Stimulated activated CD4-positive, alpha-beta T cell treated with anti-CD3 and anti-CD28 coated beads, Interleukin-12 subunit alpha, Interleukin-12 subunit beta, amount 100 ng/mL, for 48 hours (primary cell): ENCODE data around the gene HS3ST6.
A peak's percentile ranks its signal among the peaks of the same experiment; 100 is the strongest.
"Not testable (repeated sequence)": the region's sequence is repeated elsewhere in the genome, so short reads cannot be mapped to it uniquely, and the experiment has no call there.

Experiments used
- DNase-seq, 3 donors: peaks; one replicate each; pipeline ENCODE4 v3.0.0-alpha.2; 2020; ENCODE audit warnings: low read depth in 2 of 3, low spot score in 1 of 3

HS3ST6 gene

DNA sequence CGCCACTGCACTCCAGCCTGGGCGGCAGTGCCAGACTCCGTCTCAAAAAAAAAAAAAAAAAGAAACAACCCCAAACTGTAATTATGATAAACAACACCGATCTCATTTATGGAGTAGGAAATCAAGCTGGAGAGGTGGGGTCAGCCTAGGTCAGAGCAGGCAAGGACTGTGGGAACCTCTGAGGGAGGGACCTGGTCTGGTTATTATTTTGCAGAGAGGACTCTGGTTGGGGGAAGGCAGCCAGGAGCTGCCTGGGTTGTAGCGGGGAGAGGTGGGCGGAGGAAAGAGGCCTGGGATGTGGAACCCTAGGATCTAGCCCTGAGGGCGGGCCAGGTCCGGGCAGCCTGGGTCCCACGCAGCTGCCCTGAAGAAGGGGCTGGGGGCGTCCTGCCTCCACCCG lies 10.9 kb upstream of the HS3ST6 start:
- DNase-seq = peak in 1 of 3 donors; percentile 3

DNA sequence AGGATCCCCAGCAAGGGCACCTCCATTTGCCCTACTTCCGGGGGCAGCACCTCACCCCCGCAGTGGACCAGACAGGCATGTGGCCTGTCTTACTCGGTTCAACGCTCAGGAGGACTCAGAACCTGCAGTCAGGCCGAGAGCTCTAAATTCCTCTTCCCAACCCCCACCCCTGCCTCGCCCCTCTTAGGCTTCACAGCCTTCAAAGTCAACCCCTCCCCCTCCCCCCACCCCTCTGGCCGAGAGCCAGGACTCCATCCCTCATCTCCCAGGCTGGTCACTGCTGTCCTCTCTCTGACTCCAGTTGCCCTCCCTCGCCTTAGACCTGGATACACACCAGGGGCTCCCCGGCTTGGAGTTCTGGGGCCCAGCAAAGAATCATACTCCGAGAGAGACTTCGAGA lies 8.1 kb upstream of the HS3ST6 start:
- DNase-seq = no peak

DNA sequence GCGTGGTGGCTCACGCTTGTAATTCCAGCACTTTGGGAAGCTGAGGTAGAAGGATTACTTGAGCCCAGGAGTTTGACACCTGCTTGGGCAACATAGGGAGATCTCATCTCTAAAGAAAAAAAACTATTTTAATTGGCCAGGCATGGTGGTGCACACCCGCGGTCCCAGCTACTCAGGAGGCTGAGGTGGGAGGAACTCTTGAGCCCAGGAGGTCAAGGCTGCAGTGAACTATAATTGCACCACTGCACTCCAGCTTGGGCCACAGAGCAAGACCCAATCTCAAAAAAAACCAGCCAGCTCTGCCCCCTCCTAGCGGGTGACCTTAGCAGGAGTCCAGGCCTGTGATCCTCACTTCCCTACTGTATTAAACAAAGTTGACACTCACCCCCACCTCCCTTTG lies 5.9 kb upstream of the HS3ST6 start:
- no peak for DNase-seq

DNA sequence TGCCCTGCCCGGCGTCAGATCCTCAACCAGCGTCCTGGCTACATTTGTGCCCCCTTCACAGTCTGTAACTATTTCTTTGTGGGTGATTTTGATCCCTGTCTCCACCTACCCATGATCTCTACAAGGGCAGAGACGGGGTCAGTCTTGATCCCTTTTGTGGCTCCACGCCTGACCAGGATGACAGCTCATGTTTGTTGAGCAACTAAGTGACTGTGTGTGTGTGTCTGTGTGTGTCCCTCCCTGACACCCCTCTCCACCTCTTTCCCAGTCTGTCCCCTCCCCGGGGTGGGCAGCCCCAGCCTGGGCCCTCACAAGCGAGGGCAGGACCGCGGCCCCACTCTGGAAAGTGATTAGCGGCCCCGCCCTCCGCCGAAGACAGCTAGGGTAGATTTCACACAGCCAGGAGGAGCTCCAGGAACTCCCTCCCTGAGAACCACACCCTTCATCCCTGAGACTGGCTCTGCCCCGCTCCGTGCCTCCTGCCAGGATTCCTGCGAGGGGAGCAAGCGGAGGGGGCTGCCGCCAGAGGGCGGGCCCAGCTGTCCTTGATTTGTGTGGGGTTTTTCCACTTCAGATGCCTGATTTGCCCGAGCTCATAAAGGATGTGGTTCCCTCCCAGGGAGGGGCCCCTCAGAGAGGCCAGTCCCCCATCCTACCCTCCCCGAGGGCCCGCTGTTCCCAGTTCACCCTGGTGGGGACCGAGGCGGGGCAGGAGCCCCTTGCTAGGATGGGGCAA lies 5.3 kb upstream of the HS3ST6 start:
- DNase-seq = peak in 1 of 3 donors; percentile 8

DNA sequence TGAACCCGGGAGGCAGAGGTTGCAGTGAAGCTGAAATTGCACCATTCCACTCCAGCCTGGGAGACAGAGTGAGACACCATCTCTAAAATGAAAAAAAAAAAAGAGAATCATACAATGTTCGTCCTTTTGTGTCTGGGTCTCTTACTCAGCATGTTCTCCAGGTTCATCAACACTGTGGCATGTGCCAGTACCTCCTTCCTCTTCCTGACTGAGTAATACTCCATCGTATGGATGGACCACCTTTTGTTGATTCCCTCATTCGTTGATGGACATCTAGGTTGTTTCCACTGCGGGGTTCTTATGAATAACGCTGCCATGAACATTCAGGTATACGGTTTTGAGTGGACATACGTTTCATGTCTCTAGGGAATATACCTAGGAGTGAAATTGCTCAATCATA lies 4.1 kb upstream of the HS3ST6 start:
- DNase-seq = no peak

DNA sequence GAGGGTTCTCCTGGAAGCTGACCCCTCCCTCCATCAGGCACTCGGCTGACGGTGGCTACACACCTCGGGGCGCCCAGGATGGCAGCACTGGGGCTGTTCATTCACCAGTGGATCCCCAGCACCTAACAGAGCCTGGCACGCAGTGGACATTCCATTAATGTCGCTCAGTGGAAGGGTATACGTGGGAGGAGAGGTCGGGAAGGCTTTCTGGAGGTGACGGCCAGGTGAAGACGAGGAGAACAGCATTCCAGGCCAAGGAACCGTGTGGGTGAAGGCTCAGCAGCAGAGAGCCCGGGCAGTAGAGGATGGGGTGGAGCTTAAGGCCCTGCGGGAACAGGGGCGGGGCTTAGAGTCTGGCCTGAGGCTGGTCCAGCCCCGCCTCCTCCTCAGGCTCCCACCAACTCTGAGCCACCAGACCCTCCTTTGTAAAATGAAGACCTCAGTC lies 2.5 kb upstream of the HS3ST6 start:
- DNase-seq = peak in 1 of 3 donors; percentile 12

DNA sequence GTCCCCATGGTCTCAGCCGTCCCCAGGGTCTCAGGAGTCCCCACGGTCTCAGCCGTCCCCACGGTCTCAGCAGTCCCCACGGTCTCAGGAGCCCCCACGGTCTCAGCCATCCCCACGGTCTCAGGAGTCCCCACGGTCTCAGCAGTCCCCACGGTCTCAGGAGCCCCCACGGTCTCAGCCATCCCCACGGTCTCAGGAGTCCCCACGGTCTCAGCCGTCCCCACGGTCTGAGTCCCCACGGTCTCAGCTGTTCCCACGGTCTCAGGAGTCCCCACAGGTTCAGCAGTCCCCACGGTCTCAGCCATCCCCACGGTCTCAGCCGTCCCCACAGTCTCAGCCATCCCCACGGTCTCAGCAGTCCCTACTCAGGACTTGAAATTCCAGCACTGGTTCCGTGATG lies 1.9 kb upstream of the HS3ST6 start:
- DNase-seq = not testable (repeated sequence)

DNA sequence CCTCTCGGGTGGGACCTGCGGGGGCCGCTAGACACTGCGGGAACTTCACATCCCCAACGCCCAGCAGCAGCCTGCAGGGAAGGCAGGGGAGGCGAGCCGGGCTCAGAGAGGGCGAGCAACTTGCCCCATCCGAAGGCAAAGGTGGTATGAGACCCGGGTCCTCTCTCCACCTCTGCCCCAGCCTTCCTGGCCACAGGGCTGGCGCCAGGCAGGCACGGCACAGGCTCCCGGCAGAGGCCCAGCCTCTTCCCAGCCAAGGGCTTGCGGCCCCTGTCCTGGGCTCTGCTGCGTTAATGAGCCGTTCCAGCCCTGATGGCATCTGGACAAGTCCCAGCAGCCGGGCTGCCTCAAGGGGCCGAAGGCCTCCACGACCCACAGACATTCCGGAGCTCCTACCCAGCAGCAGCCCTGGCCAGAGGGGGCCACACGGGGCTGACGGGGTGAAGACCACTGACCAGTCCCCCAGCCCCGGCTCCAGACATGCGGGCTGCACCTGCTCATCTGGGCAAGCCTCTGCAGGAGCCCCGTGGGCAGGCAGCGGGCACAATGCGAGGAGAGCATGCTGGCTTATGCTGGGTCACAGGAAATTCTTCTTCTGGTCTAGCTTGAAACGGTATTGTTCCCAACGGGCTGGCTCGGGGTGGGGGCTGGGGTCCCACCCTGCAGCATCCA lies 1.2 kb upstream of the HS3ST6 start:
- no peak for DNase-seq

DNA sequence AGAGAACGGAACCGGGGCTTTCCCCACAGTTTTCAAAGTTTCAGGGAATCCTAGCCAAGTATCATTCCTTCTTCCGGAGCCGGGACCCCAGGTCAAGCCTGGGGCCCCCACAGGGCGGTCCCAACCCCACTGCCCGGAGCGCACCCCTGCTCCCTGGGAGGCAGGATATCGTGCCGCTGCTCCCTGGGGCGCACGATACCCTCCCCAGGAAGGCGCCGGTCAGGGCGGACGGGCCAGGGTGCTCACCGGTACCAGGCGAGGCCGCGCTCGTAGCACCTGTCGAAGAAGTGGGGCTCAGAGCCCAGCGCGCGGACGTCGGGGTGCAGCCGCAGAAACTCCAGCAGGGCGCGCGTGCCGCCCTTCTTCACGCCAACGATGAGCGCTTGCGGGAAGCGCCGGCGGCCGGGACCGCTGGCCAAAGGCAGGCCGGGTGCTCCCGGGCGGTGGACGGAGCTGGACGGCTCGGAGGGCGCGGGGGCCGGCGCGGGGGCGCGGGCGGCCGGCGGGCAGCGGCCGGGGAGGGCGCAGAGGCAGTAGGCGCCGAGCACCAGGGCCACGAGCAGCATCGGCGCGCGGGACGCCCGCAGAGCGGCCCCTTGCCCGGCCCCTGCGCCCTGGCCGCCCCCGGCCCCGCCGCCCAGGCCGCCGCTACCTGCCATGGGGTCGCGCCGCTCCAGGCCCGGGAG lies 407 bp downstream of the HS3ST6 start:
- no peak for DNase-seq

DNA sequence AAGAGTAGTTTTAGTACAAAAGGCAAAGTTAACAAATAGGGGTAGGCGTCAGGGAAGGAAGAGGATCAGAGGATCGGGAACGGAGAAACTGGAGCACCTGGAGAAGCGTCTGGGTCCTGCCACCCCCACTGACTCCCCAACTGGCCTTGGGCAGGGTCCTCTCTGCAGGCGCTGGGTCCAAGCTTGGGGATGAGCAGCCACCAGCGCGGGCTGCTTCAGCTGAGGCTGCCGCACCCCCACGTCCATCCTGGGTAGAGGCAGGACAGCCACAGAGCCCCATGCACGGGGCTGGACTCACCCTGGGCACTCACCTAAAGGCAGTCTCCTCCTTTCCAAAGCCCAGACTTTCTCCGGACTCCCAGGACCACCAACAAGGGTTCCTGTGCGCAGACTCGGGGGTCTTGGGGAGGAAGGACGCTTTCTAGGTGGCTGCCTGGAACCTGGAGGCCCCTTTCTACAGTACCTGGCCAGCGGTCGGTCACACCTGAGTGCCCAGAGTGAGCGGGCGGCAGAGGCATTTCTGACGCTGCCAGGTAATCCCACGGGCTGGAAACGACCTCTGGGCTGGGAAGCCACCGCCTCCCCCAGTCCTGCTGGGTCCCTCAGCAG lies 1.1 kb downstream of the HS3ST6 start:
- DNase-seq = no peak

DNA sequence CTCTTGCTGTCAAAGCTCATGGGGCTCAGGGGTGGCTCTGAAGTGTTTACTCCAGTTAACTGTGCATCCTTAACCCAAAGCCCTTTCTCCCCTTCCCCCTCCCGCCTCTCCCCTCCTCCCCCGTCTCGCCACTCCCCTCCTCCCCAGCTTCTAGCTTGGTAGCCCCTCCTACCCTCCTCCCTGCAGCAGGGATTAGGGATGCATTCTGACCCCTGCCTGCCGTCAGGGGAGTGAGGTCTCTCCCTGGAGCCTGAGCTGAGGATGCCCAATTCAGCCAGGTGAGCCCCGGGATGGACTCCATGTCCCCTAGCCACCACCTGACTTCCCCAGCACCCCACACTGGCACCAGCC lies 1.6 kb downstream of the HS3ST6 start:
- no peak for DNase-seq

DNA sequence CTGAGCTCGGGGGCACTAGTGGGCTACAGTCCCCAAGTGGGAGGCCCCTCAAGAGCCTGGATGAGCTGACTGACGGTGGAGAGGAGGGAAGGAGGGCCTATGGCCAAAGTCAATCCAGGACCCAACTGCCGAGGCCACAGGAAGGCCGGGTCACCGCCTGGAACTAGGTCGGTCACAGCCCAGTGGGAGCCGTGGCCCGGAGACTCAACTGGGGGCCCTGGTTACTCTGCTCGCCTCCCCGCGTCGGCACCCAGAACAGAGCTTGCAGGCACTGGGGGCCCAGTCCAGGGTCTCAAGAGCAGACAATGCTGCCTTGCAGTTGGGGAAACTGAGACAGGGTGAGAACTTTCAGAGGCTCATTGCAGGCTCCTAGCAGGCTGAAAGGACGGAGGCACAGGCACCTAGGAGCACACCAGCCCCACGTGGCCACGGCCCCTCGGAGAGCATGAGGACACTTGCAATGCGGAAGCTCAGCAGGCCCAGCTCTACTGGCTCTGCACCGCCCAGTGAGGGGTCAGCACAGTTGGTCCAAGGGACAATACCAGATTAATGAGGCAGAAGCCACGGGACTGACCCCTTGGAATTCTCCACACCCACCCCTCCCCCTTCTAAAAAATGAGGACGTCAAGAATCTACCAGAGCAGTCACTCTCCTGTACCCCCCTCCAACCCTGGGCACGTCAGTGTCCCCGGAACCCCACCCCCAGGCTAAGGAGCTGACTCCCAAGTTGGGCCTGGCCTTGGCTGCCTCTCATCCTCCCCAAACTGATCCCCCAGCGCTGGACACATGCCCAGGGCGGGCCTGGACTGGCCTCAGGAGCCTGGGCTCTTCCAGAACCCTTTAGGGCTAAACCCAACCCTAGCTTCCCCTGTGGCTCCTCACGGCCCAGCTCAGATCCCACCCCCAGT lies 2.2 kb downstream of the HS3ST6 start:
- no peak for DNase-seq

DNA sequence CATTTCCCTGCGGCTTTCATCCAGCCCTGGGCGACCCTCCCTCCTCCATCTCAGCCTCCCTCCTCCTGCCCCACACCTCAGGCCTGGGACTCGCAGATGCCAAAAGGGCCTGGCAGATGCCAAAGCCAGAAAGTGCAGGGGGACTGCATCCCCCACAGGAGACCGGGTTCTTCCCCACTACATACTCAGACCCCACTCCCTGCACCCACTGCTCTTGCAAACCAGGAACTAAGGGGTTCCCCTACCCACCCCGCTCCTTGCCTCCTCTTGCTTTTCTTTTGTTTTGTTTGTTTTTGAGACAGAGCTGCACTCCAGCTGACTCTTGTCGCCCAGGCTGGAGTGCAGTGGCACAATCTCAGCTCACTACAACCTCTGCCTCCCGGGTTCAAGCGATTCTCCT lies 3.2 kb downstream of the HS3ST6 start:
- no peak for DNase-seq

DNA sequence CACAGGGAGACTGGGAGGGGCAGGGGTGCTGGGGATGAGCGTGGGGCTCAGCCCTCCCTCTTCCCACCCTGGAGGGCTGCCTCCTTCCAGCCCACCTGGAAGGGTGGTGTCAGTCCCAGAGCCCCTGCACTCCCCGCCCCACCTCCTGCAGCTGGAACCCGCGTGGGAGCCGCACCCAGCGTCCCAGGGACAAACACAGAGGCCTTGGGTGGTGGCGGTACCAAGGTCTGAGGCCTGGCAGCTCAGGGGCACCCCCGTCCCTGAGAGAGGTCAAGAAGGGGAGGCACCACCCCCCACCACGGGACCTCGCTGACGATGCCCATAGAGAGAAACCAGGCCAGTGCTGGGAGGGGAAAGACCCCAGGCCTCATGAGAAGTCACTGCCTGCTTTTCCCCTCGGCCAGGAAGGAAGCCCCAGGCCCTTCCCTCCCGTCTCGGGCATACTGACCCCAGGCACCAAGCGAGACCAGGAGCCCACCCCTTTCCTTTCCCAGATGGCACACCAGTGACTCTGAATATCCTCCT lies 4.1 kb downstream of the HS3ST6 start:
- DNase-seq = no peak

DNA sequence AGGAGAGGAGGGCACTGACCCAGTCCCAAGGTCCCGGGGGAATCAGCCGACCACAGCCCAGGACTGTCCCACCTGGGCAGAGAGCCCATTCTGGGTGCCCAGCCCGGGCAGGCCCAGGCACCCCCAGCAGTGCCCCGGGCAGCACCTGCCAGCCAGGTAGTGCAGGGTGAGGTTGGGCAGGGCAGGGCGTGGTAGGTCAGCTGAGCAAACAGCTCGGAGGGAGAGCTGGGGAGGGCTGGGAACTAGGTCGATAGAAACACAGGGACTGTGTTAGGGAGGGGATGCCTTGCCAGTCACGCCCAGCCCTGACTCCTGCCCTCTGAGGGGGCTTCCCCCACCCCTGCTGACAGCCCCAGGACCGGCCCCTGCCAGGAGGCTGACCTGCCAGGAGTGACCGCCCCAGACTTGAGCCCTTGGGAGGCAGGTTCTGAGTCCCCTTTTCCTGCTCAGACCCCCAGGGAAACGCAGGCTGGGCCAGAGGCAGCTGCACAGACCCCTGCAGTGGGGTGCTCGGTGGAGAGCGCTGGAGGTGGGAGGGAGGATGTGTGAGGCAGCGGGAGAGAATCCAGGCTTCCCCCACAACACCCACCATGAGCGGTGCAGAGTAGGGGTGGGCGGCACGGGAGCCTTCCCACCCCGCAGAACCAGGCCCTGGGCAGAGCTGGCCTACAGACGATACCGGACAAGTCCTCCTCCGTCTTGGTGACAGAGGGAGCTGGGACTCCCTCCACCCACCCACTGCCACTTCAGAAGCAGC lies 4.7 kb downstream of the HS3ST6 start:
- no peak for DNase-seq

DNA sequence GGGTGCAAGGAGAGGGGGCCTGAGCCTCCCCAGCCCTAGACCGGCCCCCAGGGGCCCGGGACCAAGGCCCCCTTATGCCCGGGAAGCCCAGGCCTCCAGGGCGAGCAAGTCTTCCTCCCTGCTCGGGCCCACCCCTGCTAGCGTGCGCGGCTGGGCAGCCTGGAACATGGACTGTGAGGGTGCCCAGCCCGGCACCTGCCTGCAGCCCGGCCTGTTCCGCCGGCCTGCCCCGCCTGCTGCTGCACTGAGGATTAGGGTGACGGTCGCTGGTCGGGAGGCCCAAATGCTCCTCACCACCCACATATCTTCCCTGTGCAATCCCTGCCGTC lies 6.0 kb downstream of the HS3ST6 start:
- no peak for DNase-seq

DNA sequence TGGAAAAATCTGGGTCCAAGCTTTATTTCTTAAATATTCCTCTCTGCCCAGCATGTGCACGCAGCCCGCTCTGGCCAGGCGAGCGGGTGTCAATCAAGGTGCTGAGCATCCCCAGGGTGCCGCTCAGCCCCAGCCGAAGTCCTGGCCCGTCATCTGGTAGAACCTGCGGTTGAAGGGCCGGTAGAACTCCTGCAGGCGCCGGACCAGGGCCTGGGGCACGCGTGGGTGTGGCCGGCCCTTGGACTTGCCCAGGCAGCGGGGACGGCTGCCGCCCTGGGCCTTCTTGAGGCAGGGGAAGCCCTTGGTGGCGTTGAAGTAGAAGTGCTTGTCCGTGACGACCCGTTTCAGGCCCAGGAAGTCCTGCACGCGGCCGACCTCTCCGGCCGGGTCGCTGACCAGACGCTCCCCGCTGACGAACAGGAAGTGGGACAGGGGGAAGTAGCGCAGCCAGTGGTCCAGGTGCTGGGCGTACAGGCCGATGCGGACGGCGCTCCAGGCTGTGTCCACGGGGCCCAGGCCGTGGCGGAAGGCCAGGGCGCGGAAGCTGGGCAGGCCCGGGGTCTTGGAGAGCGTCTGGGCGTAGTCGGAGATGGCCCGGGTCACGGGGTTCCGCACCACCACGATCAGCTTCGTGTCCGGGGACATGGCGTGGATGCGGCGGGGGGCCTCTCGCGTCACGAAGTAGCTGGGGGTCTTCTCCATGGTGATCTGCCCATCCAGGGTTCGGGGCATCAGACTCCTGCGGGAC lies 6.6 kb downstream of the HS3ST6 start:
- no peak for DNase-seq

DNA sequence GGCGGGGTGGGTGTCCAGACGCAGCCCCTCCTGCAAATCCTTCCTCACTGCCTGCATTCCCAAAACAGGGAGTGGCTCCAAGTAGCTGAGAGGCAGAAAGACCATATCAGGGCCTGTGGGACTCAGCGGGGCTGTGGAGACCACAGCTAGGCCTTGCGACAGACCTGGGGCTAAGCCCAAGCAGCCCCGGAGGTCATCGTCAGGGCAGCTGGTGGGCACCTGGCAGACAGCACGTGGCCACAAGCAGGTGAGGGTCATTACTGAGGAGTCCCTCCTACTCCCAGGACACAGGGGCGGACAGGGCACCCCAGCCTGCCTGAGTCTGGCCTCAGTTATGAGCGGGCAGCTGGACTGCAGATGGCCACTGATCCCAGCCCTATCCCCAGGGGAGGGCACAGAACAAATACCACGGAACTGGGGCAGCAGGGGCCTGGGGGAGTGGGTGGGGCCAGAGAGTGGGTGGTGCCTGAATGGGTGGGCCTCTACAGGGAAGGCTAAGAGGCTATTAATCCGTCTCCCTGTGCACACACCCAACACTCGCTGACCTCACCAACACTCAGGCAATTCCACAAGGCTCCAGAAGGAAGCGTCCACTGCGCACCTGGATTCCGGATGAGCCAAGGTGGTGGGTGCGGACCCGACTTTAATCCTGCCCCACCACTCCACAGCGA lies 8.5 kb downstream of the HS3ST6 start:
- no peak for DNase-seq

DNA sequence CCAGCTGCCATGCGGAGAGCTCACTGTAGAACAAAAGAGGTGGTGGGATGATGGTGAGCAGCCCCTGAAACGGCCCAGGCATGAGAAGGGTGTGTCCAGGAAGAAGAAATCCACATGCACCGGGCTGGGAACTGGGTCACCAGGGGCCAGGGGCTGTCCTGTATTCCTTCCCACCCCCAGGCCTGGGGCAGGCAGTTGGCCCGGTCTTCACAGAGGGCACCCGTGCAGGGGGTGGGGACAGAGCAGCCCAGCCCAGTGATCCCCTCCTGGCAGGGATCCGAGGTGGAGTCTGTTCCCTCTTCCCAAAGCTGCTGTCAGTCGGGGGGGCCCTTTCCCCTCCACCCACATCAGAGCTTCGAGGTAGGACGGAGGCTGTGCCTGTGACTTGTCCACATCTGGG lies 9.2 kb downstream of the HS3ST6 start:
- DNase-seq = no peak
